ENCODE data around the gene KNDC1.

KNDC1 gene

GRCh38 chr10:133267829-133268228 is 107.8 kb downstream of the KNDC1 start:
- no peak for DNase-seq

DNA sequence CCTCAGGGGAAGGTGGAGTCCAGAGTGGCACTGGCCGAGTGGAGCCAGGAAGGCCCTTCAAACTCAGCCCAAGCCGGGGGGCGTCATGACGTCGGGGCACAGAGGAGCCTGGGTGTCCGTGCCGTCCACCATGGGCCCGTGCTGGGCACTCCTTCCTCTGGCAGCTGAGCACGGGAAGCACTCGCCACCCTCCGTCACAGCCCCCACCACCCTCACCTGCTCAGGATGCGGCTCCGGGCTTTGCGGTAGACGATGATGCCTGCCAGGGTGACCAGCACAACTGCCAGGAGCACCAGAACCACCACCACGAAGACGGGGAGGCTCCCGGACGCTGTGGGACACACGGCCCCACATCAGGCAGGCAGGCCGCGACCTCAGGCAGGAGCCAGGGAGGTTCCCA is 108.5 kb downstream of the KNDC1 start:
- no peak for DNase-seq

DNA sequence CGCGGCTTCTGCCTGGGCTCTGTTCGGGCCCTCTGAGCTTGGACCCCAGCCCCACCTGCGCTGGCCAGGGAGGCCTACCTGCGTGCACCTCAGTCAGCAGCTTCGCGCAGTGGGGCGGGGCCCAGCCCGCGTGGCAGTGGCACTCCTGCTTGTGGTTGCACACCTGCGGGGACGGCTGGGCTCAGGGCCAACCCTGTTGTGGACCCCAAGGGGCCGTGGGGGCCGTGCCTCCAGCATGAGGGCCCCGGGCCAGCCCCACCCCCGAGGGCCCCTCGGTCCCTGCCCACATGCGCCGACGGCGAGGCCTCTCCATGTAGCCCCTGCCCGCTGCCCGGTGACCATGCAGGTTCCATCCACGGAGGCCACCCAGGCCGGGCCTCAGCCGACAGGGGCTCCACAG is 109.3 kb downstream of the KNDC1 start:
- no peak for DNase-seq

- no peak for DNase-seq
Observed at GRCh38 chr10:133270204-133270603, 110.2 kb downstream of the KNDC1 start.

- DNase-seq, result no peak
Observed at GRCh38 chr10:133270773-133271297, 110.8 kb downstream of the KNDC1 start.

DNA sequence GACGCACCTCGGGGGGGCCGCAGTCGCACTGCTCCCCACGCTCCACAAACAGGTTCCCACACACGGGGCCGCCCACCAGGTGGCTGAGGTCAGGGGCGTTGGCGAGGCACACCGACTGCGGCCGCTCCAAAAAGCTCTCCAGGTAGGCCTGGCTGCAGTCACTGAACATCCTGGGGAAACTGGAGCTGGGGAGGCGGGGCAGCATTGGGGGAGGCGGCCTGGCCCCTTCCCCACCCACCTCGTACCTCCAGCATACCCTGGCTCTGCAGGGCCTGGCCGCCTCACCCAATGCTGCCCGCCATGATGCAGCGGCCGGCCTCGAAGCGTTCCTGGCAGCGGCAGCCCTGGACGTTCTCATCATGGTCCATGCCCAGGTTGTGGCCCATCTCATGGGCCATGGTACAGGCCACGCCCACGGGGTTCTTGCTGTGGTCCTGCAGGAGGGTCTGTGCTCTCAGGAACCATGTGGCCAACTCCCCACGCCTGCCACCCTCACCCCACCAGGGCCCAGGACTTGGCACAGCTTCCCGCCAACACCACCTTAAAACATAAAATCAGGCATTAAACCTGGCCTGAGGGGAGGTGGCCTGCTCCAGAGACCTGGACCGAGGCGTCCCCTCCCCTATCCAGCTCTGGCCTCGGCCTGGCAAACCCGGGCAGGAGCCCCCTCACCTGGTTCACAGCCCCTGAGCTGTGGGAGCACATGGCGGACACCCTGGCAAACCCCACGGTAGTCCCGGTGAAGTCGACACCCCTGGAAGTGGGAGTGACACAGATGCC is 111.7 kb downstream of the KNDC1 start:
- DNase-seq, result no peak

DNA sequence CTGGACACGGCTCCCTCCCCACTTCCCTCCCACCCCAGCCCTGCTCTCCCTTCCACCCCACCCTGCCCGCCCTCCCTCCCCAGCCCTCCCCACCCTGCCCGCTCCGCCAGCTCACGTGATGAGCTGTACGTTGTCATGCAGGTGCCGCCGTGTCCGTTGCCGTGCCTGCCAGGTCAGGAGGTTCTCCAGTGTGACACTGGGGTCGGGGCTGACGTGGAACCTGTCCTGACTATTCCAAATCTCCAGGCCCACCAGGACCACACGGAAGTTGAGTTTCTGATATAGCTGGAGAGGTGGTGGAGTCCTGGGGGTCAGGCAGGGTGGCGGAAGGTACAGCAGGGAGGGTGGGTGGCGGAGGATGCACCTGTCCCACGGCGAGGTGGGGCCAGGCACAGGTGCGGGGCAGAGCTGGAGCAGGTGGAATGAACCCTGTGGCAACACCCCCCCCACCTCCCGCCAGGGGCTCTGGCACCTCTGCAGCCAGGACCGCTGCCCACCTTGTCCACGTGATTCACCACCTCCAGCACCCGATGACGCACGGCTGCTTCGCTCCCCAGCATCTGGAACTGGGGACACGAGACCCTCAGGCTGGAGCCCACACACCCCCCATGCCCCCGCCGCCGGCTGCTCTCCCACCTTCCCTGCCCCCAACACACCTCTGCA is 112.4 kb downstream of the KNDC1 start:
- DNase-seq, result no peak

GRCh38 chr10:133272964-133273420 is 113.0 kb downstream of the KNDC1 start:
- no peak for DNase-seq

GRCh38 chr10:133273534-133274143 is 113.6 kb downstream of the KNDC1 start:
- no peak for DNase-seq

DNA sequence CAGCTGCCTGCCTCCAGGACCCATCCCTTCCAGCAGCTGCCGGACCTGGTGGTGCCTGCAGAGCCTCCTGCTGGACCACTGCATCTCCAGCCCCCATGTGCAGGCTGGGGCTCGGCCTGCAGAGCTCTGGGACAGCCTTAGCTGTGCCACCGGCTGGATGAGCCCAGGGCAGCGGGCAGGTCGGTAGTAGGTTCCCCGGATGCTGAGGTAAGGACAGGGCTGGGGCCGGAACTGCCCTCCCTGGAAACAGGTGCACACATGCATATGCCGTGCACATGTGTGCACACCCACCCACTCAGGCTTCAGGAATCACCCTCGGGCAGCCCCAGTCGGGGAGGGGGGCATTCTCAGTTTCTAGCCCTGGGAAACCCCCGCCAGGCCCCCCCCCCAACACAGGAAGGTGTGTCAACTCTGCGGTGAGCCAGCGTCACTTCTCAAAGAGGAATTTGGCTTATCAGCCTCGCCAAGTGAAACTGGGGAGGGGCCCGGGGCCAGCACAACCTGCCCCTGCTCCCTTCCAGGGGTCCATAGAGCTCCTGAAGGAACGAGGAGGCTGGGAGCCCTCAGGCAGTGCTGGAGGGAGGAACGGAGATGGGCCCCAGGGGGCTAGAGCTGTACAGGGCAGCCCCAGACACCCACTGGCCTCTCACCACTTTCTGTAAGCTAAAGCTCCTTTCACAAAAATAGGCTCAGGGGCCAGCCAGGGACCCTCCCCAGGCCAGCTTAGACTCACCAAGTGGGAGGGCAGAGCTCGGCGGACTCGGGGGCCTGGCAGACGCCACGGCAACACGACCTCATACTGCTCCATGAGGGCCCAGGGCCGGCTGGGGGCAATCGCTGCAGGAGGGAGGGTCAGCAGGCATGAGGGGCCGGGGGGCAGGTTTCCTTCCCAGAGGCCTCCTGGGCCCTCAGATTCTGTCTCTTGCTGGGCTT is 115.0 kb downstream of the KNDC1 start:
- no peak for DNase-seq

- DNase-seq, result no peak
Observed at GRCh38 chr10:133275684-133276092, 115.7 kb downstream of the KNDC1 start.

Measured in NCI-H187 (cell line).